Smooth muscle cell (in vitro differentiated cells): ENCODE data around the gene LRRC66. TPM values are rescaled to one million over a fixed set of nuclear protein-coding genes. Genes with fewer than 3 reads are reported as not detected.

ENCODE experiments used
- DNase-seq: peaks from one replicate; lab custom pipeline; 2025; ENCODE audit not compliant: unreplicated experiment; lab: John Stamatoyannopoulos, UW
- H2AFZ ChIP-seq: fragments of 200-600 bp; sonication (generic); 2 replicates; pipeline ENCODE4 v1.6.0; 2016; ENCODE audit warnings: antibody characterized with exemption, low read depth, mild to moderate bottlenecking
- H3F3A ChIP-seq: fragments of 200-600 bp; sonication (generic); 2 replicates; pipeline ENCODE4 v1.6.0; 2017; ENCODE audit warnings: antibody characterized with exemption, low read depth
- H3K27ac ChIP-seq: fragments of 200-600 bp; sonication (generic); 2 replicates; pipeline ENCODE4 v1.5.1; 2016; ENCODE audit warnings: low read depth, mild to moderate bottlenecking
- H3K27me3 ChIP-seq: fragments of 200-600 bp; sonication (generic); 2 replicates; pipeline ENCODE4 v1.6.1; 2016; ENCODE audit warnings: low read depth, mild to moderate bottlenecking
- H3K36me3 ChIP-seq: fragments of 200-600 bp; sonication (generic); 2 replicates; pipeline ENCODE4 v1.5.1; 2016; ENCODE audit warnings: low read depth
- H3K4me1 ChIP-seq: fragments of 200-600 bp; sonication (generic); 2 replicates; pipeline ENCODE4 v1.5.1; 2016; ENCODE audit warnings: low read depth
- H3K4me2 ChIP-seq: fragments of 200-600 bp; sonication (generic); 2 replicates; pipeline ENCODE4 v1.6.0; 2016; ENCODE audit warnings: mild to moderate bottlenecking
- H3K4me3 ChIP-seq: fragments of 200-600 bp; sonication (generic); 2 replicates; pipeline ENCODE4 v1.5.1; 2016; ENCODE audit warnings: mild to moderate bottlenecking
- H3K79me2 ChIP-seq: fragments of 200-600 bp; sonication (generic); 2 replicates; pipeline ENCODE4 v1.6.0; 2016; ENCODE audit warnings: low read depth, mild to moderate bottlenecking
- H3K9ac ChIP-seq: fragments of 200-600 bp; sonication (generic); 2 replicates; pipeline ENCODE4 v1.6.0; 2016; ENCODE audit warnings: low read depth
- H3K9me3 ChIP-seq: fragments of 200-600 bp; sonication (generic); replicated peaks from 2 replicates; pipeline ENCODE4 v1.5.1; 2016; ENCODE audit warnings: low read depth
- H4K20me1 ChIP-seq: fragments of 200-600 bp; sonication (generic); 2 replicates; pipeline ENCODE4 v1.6.0; 2016; ENCODE audit warnings: low read depth
- CTCF ChIP-seq: fragments of 200-600 bp; sonication (generic); IDR thresholded peaks from 2 replicates; pipeline ENCODE4 v1.5.1; 2017; ENCODE audit warnings: borderline replicate concordance, mild to moderate bottlenecking, antibody characterized with exemption; ENCODE audit not compliant: insufficient read depth, poor library complexity, severe bottlenecking
- WGBS: methylation state at CpG from one replicate; pipeline ENCODE4 v1.1.7; 2016; ENCODE audit warnings: low lambda C conversion rate; 5-methylcytosine and 5-hydroxymethylcytosine counted together
- polyA plus RNA-seq: library from polyadenylated mRNA; unstranded; fragments of >200 nt; fragmentation: Nextera tagmentation; extraction: Ambion mirVana; gene quantifications from 2 replicates; pipeline ENCODE4 v1.2.1, GENCODE V29; 2016
- total RNA-seq: library from RNA; depleted of rRNA; stranded (reverse); fragments of >200 nt; gene quantifications from 2 replicates; pipeline ENCODE4 v1.2.3, GENCODE V29; 2014

LRRC66 gene
- total and polyA plus RNA-seq, 2 experiments from 2014 or later: 0.45 to 0.46 TPM

DNA sequence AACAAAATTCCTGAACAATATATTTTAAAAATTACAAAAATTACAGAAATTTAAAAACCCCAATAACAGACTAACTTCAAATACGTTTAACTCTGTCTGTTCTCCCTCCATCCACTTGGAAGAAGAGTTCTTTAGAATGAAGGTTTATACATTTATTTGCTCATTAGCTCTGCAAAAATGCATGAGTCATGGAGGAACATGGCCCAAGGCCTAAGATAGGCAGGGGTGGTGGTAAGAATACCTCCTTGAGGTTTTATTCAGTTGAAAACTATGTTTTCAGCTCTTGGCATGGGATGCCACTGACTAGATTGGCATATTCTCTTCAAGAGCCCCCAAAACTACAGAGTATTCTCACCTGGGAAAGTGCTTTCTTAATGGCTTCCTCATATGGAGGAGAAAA is 8.8 kb upstream of the LRRC66 start:
- no peaks in the 10 kb centered on the region for H3K36me3 ChIP-seq
- H4K20me1 ChIP-seq: peaks cover 30% of the 10 kb centered on the region
- no peak overlapping the region for H3K4me3 ChIP-seq
- no peaks in the 10 kb centered on the region for H3K9me3 ChIP-seq
- H2AFZ ChIP-seq: no peak overlapping the region
- no peak for DNase-seq
- no peak overlapping the region for H3K9ac ChIP-seq
- no peak overlapping the region for H3K4me2 ChIP-seq
- no peak for TF ChIP-seq CTCF
- no peaks in the 10 kb centered on the region for H3F3A ChIP-seq
- H3K79me2 ChIP-seq: peaks cover 20% of the 10 kb centered on the region
- H3K27me3 ChIP-seq: no peaks in the 10 kb centered on the region
- peaks cover 8% of the 10 kb centered on the region for H3K4me1 ChIP-seq
- no peak overlapping the region for H3K27ac ChIP-seq
- WGBS: 83% methylated on average over 1 of the region's 1 CpG

GRCh38 chr4:52017814-52018213 is 2.3 kb downstream of the LRRC66 start:
- Histone ChIP-seq H3K36me3 (peaks cover 3% of the 10 kb centered on the region), H3F3A (no peaks in the 10 kb centered on the region), H3K27me3 (no peaks in the 10 kb centered on the region), H3K9me3 (no peaks in the 10 kb centered on the region), H3K4me3 (no peak overlapping the region), H2AFZ (no peak overlapping the region), H4K20me1 (no peaks in the 10 kb centered on the region), H3K4me2 (no peak overlapping the region), H3K4me1 (no peaks in the 10 kb centered on the region), H3K79me2 (no peaks in the 10 kb centered on the region), H3K9ac (no peak overlapping the region), H3K27ac (no peak overlapping the region)
- whole genome bisulfite sequencing: 0% methylated on average over 1 of the region's 1 CpG
- no peak for TF ChIP-seq CTCF
- DNase-seq: no peak

DNA sequence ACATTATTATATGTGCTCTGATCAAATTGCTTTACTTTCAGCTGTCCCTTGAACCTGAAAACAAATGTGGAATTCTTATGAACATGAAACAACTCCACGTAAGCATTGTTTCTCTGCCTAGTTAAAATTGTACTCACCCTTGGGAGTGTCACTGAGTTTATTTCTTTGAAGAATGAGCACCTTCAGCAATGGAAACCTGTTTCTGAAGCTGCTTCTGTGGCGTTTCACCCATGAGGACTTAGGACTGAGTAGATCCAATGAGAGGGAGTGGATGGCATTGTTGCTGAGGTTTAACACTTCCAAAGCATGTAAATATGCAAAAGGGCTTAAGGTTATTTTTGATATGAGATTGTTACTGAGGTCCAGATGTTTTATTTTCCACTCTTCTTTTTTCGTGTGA is 3.2 kb downstream of the LRRC66 start:
- Histone ChIP-seq H3K79me2 (no peaks in the 10 kb centered on the region), H4K20me1 (no peaks in the 10 kb centered on the region), H3K4me1 (no peaks in the 10 kb centered on the region), H3K36me3 (no peaks in the 10 kb centered on the region), H3K9me3 (no peaks in the 10 kb centered on the region), H3K4me3 (no peak overlapping the region), H3K27me3 (no peaks in the 10 kb centered on the region), H3K9ac (no peak overlapping the region), H2AFZ (no peak overlapping the region), H3F3A (no peaks in the 10 kb centered on the region), H3K27ac (no peak overlapping the region), H3K4me2 (no peak overlapping the region)
- no peak for TF ChIP-seq CTCF
- WGBS: 90% methylated on average over 3 of the region's 3 CpGs
- no peak for DNase-seq

DNA sequence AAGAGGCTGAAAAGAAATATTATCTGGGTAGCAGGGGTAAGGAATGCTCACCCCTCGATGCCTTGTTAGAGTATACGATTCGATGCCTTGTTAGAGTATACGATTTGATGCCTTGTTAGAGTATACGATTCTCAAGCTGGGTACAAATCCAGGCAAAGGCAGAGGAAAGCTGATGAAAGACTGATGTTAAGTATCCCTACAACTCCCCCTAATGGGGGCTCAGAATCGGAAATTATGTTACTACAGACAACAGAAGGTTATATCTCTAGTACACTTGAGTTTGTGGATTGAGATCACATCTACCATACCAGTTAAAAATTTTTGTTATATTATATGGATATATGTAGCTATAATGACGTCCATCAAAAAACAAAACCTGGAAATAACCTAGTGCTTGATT is 4.8 kb downstream of the LRRC66 start:
- Histone ChIP-seq H3K9ac (no peak overlapping the region), H3K4me3 (no peak overlapping the region), H3K9me3 (no peaks in the 10 kb centered on the region), H3K4me1 (no peaks in the 10 kb centered on the region), H3K27ac (no peak overlapping the region), H3F3A (no peaks in the 10 kb centered on the region), H3K79me2 (no peaks in the 10 kb centered on the region), H2AFZ (no peak overlapping the region), H3K4me2 (no peak overlapping the region), H4K20me1 (no peaks in the 10 kb centered on the region), H3K36me3 (no peaks in the 10 kb centered on the region), H3K27me3 (no peaks in the 10 kb centered on the region)
- TF ChIP-seq CTCF: no peak
- WGBS: 69% methylated on average over 7 of the region's 7 CpGs
- DNase-seq: no peak
